Progenitor cell of endocrine pancreas (in vitro differentiated cells): ENCODE data around the gene ELAVL2. TPM values are rescaled to one million over a fixed set of nuclear protein-coding genes. Genes with fewer than 3 reads are reported as not detected.

Experiments used
- DNase-seq: peaks from one replicate; pipeline ENCODE4 v3.0.0; 2021; ENCODE audit warnings: low spot score; ENCODE audit not compliant: unreplicated experiment
- H3K27ac Mint-ChIP-seq: 2 replicates; pipeline ENCODE4 v1.8.0; 2021; ENCODE audit warnings: mild to moderate bottlenecking, moderate library complexity, mixed read lengths
- H3K27me3 Mint-ChIP-seq: 2 replicates; pipeline ENCODE4 v1.8.0; 2021; ENCODE audit warnings: mixed read lengths
- H3K36me3 Mint-ChIP-seq: 2 replicates; pipeline ENCODE4 v1.8.0; 2022; ENCODE audit warnings: mixed read lengths; ENCODE audit not compliant: insufficient read depth
- H3K4me1 Mint-ChIP-seq: 2 replicates; pipeline ENCODE4 v1.8.0; 2021; ENCODE audit warnings: low read depth, mixed read lengths
- H3K4me3 Mint-ChIP-seq: 2 replicates; pipeline ENCODE4 v1.8.0; 2021; ENCODE audit warnings: low read depth, mild to moderate bottlenecking, moderate library complexity, mixed read lengths
- H3K9me3 Mint-ChIP-seq: 2 replicates; pipeline ENCODE4 v1.8.0; 2021; ENCODE audit warnings: low read depth, mixed read lengths
- CTCF ChIP-seq: fragments of 200-600 bp; sonication (generic); IDR thresholded peaks from one replicate; pipeline ENCODE4 v1.5.0; 2021; ENCODE audit warnings: antibody characterized with exemption, mild to moderate bottlenecking; ENCODE audit not compliant: unreplicated experiment
- total RNA-seq: library from RNA; stranded (reverse); gene quantifications from 2 replicates; pipeline ENCODE4 v1.2.1, GENCODE V29; 2021

Gene ELAVL2
- total RNA-seq, 1 donor from 2014 or later, result 1.7 TPM

- Mint-ChIP-seq H3K27me3 (no peaks in the 10 kb centered on the region), H3K4me1 (peaks cover 3% of the 10 kb centered on the region), H3K9me3 (no peaks in the 10 kb centered on the region), H3K36me3 (no peaks in the 10 kb centered on the region), H3K27ac (no peak overlapping the region), H3K4me3 (no peak overlapping the region)
- DNase-seq, result no peak
- TF ChIP-seq CTCF, result no peak
These were observed 79.7 kb downstream of the ELAVL2 start for GRCh38 chr9:23746317-23746716.

GRCh38 chr9:23743036-23743435 lies 83.0 kb downstream of the ELAVL2 start:
- Mint-ChIP-seq H3K9me3 (no peaks in the 10 kb centered on the region), H3K27me3 (no peaks in the 10 kb centered on the region), H3K4me3 (no peak overlapping the region), H3K27ac (no peak overlapping the region), H3K36me3 (no peaks in the 10 kb centered on the region), H3K4me1 (no peaks in the 10 kb centered on the region)
- no peak for DNase-seq
- TF ChIP-seq CTCF, result no peak

- H3K36me3 Mint-ChIP-seq, result no peaks in the 10 kb centered on the region
- H3K27me3 Mint-ChIP-seq, result no peaks in the 10 kb centered on the region
- no peak overlapping the region for H3K27ac Mint-ChIP-seq
- H3K4me3 Mint-ChIP-seq, result no peak overlapping the region
- no peak for TF ChIP-seq CTCF
- no peaks in the 10 kb centered on the region for H3K4me1 Mint-ChIP-seq
- H3K9me3 Mint-ChIP-seq, result no peaks in the 10 kb centered on the region
- no peak for DNase-seq
These were observed 84.7 kb downstream of the ELAVL2 start for GRCh38 chr9:23741351-23741750.

GRCh38 chr9:23740531-23740930 lies 85.5 kb downstream of the ELAVL2 start:
- Mint-ChIP-seq H3K4me1 (no peaks in the 10 kb centered on the region), H3K36me3 (no peaks in the 10 kb centered on the region), H3K27me3 (no peaks in the 10 kb centered on the region), H3K9me3 (no peaks in the 10 kb centered on the region), H3K27ac (no peak overlapping the region), H3K4me3 (no peak overlapping the region)
- no peak for DNase-seq
- no peak for TF ChIP-seq CTCF

GRCh38 chr9:23739753-23740152 lies 86.3 kb downstream of the ELAVL2 start:
- Mint-ChIP-seq H3K4me1 (no peaks in the 10 kb centered on the region), H3K9me3 (no peaks in the 10 kb centered on the region), H3K36me3 (no peaks in the 10 kb centered on the region), H3K27me3 (no peaks in the 10 kb centered on the region), H3K4me3 (no peak overlapping the region), H3K27ac (no peak overlapping the region)
- no peak for TF ChIP-seq CTCF
- no peak for DNase-seq
